ENCODE results near the gene CRLF1.
A peak's percentile ranks its signal among the peaks of the same experiment; 100 is the strongest.
"Not testable (repeated sequence)": the region's sequence is repeated elsewhere in the genome, so short reads cannot be mapped to it uniquely, and the experiment has no call there.

The CRLF1 gene

DNA sequence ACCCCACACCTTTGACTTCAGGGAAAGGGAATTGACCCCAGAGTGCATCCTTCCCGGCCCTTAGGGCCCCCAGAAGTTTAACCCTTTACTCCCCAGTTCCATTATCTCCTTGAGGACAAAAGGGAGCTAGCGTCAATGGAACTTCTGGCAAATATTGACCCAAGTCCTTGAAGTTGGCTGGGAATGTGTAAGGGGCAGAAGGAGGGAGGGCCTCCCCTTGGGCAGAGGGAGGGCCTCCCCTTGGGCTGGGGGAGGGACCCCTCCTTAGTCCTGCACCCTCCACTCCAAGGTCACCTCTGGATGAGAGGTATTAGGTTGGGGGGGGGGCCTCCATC lies 3.1 kb upstream of the CRLF1 start:
- no peak for DNase-seq (ENCODE audit: low read depth in 3 of 3)

DNA sequence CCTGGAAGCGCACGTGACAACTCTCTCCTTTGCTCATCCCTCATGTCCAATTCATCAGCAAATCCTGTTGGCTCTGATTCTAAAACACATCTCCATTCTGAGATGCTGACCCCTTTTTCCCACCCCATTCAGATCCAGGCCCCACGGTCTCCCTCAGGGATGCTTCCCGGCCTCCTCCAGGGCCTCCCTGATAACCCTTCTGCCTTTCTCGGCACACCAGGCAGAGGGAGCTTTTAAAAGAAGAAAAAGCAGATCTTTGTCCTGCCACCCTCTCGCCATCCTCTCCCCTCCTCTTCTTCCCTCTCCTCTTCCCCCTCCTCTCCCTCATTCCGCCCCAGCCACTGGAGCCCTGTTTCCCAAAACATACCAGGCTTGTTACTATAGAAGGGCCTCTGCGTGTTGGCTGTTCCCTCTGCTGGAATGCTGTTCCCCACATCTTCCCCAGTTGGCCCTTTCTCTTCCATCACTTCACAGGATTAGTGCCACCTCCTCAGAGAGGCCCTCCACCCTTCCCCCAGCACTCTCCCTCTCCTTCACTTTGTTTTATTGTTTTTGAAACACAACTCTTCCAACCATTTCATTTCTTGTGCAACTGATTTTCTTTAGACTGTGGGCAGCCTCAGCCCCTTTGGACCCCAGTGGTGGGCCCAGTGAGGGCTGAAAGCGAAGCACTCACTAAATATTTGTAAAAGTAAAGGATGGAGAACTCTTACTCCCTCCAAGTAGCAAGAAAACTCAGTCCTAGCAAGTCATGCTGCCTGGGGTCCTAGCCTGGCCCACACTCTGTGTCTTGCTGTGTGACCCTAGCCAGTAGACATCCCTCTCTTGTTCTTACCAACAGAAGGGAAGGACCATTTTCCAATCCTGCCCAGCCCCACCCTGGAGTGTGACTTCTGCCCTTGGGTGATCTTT lies 2.5 kb upstream of the CRLF1 start:
- DNase-seq (ENCODE audit: low read depth in 3 of 3), result no peak

DNA sequence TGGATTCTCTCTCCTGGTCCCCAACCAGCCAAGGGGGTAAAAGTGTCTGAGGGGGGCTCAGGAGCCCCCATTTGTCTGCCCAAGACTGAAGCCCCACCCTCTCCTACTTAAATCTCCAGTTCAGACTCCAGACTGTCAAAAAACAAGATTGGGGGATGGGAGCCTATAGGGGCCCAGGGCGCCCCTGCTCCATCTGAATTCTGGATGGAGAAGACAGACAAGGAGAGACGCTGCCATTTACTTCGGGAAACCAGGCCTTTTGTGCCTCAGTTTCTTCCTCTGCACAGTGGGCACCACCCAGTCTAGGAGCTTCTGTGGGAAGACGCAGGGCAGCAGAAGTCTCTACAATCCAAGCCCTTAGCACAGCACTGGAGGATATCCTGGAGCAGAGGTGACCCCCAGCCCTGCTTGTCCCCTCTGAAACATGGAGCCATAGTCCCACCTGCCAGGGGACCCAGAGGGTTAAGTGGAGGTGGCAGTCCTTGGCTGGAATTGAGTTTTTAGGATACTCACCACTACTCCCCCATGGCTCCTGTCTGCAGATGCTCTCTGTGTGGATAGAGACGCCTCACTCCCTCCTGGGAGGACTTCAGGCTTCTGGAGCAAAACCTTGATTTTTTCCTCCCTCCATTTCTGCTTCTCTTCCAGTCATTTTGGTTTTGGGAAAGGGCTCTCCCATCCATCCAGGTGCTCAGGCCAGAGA lies 1.7 kb upstream of the CRLF1 start:
- no peak for DNase-seq (ENCODE audit: low read depth in 3 of 3)

DNA sequence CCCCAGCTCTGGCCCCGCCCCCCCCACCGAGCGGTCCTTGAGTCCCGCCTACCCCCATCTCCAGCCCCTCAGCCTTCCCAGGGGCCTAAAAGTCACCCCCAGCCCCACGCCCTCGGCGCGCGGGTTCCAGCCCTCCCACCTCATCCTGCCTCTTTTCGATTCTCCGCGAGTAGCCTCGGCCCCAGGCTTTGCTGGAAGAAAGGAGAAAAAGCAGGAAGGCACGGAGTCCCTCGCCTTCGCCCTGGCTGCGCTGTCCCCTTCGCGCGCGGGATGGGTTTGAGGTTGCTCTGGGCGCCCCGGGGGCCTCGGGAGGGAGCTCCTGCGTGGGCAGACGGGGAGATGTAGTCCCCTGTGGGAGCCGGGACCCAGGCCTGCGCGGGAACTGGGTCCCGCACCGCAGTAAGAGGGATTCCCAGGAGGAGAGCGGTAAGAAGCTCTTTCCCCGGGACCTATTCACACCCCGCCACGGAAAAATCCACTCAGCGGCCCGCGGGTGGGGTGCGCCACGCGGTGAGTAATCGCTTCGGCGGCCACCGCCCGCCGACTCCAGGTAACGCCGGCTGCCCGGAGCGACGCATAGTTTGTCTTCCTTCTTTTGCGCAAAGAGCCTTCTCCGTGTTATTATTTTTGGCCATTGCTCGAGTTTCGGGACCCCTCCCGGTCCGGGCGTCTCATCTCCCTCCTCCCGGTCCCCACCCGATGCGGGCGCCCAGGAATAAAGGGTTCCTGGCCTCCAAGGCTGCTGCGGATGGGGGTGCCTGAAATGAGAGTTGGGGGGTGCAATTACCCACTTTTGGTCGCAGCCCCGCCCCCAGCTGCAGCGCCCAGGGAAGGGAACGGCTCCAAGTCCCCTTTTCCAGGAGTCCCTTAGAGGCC lies 865 bp upstream of the CRLF1 start:
- DNase-seq (ENCODE audit: low read depth in 3 of 3), result no peak

DNA sequence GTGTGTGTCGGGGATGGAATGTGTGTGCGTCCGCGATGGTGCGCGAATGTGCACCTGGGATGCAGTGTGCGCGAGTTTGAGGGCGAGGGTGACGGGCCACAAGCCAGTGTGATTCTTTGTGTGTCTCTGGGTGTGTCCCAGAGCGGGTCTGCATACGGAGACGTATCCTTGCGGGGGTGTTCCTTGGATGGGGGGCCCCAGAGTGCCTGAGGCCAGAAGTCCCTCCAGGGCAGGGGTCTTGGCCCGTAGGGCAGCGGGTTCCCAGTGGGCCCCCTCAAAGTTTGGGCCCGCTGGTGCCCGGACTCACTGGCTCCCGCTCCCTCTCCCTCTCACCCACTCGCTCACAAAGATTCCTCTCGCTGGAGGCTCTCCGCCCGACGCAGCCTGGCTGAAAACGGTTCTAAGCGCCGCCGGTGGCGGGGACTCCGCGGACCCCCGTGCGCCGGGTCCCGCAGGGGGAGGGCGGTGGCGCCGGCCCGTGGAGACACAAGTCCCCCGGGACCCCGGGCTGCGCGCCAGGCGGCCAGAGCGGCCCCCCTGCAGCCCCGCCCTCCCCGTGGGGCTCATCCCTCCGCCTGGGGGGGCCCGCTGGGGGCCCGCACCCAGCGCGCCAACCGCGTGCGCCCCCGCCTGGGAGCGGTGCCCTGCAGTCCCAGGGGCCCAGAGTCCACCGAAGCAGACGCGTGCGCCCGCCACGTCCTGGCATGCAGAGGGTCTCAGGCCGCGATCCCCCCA lies 886 bp downstream of the CRLF1 start:
- no peak for DNase-seq (ENCODE audit: low read depth in 3 of 3)

DNA sequence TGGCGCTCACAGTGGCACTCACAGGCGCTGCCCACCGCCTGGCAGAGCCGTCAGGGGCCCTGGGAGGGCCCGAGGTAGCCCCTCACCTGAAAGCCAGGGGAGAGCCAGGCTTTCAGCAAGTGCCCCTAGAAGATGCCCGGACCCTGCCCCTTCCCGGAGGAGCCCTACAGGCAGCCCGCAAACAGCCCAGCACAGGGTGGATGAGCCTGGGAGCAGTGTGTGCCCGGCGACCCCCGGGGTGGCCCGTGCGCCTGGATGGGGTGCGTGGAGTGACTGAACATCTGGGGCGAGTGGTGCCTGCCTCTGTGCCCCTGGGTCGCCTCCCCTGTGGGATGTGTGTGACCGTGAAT lies 1.4 kb downstream of the CRLF1 start:
- DNase-seq (ENCODE audit: low read depth in 3 of 3), result no peak

DNA sequence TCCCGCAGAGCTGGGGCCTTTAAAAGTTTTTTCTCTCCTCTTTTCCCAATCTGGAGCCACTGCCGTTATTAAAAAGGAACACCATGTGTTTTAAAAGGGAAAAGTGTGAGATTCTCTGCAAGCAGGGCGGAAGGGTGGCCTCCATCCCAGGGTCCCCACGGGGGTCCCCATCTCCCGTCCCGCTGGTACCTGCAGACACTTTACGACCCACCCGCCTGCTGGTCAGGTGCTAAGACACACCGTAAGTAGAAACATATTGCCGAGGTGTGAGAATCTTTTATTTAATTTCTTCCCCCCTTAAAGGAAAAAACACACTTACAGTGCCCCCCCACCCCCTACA lies 1.8 kb downstream of the CRLF1 start:
- DNase-seq (ENCODE audit: low read depth in 3 of 3), result no peak

DNA sequence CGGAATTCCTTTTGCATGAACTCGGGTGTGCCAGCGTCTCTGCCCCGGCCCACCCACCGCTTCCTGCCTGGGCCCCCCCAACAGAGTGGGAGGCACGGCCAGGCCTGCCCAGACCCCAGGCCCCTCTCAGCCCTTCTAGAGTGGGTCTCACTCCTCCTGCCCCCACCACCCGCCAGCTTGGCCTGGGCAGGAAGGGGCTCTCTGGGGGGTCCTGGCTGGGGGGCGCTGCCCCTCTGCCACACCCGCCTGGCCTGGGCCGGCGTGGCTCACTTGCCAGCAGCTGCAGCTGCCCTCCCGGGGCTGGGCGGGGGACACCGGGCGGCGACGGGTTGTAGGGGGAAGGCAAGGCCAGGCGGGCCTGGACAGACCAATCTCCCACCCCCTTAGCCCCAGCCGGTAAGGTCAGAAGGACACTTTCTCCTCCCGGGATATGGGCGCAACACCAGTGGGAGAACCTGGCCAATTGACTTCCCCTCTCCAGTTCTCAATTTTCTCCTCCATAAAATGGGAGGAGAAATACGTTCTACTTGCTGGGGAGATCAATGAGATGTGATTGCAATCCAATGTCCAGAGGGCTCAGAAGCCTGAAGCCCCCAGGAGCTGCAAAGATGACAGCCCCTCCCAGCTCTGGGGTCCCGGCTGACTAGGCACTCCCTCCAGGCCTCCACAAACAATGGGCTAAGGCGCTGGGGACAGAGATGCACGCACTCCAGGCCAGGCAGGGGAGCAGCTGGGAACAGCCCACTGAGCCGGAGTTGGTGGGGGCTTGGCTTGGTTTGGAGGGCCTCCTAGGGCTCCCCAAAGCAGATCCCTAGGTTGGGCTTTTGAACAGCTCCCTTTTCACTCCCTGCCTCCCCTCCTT lies 2.4 kb downstream of the CRLF1 start:
- DNase-seq (ENCODE audit: low read depth in 3 of 3), result no peak

DNA sequence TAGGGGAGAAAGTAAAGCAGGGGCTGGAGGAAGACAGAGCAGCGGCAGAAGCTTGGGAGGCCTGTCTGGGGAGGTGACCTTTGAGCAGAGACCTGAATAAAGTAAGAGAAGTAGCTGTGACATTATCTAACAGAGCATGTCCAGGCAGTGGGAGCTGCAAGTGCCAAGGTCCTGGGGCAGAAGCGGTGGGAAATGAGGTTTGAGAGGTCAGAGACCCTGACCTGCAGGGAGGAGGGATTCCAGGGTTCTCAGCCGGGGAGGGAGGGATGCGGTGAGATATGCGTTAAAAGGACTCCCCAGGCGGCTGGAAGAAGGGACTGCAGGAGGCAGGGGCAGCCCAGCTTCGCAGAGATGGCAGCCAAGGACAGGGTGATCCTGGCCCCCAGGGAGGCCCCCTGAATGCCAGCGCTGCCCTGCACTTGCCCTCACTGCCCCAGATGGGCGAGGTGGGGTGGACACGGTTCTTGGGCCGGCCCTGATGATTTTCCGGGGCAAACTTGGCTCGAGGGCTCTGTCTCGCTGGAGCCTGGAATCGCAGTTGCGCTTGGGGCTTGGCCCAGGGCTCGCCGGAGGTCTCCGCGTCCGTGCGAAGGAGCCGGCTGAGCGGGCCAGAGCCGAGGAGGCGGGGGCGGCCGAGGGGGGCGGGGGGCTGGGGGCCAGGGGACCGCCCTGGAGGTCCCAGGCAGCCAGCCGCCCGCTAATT lies 3.2 kb downstream of the CRLF1 start:
- DNase-seq (ENCODE audit: low read depth in 3 of 3), result no peak

DNA sequence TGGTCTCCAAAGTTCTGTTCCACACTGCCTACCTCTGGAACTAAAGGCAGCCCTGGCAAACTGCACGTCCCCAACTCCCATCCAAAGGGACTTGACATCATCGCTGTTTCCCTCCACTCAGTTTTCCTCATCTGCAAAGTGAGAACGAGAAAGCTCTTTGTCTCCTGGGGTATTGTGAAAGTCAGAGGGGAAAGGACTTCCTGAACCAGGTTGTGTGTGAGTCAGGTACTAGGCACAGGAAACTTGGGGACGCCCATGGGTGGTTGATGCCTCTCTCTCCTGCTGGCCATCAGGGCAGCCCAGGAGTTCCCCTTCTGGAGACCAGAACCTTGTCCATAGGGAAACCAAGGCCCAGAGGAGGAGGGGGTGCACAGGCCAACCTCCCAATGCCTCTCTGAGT lies 4.7 kb downstream of the CRLF1 start:
- no peak for DNase-seq (ENCODE audit: low read depth in 3 of 3)

DNA sequence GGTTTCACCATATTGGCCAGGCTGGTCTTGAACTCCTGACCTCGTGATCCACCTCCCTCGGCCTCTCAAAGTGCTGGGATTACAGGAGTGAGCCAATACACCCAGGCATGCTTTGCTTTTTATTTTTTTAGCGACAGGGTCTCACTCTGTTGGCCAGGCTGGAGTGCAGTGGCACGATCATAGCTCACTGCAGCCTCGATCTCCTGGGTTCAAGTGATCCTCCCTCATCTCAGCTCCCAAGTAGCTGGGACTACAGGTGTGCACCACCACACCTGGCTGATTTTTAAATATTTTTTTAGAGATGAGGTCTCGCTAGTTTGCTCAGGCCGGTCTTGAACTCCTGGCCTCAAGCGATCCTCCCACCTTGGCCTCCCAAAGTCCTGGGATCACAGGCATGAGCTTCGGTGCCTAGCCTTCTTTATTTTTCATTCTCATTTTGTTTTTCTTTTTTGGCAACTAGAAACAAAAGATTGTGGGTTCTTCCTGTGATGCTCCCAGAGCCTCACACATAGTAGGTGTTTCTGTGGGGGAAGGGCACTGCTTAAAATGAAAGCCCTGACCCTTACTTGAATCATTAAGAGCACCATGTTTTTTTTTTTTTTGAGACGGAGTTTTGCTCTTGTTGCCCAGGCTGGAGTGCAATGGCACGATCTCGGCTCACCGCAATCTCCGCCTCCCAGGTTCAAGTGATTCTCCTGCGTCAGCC lies 5.8 kb downstream of the CRLF1 start:
- not testable (repeated sequence) for DNase-seq (ENCODE audit: low read depth in 3 of 3)

DNA sequence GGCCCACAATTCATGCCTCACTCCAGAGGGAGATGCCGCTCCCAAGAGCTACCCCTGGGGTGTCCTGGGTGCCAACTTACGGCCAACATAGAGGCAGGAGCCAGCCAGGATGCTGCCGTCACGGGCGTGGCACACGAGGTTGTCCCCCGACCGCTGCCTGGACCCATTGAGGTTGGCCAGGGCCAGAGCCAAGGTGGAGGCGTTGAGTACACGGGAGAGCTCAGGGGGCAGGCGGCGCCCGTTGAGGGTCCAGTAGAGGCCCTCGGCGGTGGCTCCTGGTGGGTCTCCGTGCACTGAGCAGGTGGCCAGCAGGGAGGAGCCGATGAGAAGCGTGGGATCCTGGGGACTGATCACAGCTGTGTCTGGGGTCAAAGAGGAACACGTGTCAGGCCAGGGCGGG lies 7.1 kb downstream of the CRLF1 start:
- no peak for DNase-seq (ENCODE audit: low read depth in 3 of 3)

DNA sequence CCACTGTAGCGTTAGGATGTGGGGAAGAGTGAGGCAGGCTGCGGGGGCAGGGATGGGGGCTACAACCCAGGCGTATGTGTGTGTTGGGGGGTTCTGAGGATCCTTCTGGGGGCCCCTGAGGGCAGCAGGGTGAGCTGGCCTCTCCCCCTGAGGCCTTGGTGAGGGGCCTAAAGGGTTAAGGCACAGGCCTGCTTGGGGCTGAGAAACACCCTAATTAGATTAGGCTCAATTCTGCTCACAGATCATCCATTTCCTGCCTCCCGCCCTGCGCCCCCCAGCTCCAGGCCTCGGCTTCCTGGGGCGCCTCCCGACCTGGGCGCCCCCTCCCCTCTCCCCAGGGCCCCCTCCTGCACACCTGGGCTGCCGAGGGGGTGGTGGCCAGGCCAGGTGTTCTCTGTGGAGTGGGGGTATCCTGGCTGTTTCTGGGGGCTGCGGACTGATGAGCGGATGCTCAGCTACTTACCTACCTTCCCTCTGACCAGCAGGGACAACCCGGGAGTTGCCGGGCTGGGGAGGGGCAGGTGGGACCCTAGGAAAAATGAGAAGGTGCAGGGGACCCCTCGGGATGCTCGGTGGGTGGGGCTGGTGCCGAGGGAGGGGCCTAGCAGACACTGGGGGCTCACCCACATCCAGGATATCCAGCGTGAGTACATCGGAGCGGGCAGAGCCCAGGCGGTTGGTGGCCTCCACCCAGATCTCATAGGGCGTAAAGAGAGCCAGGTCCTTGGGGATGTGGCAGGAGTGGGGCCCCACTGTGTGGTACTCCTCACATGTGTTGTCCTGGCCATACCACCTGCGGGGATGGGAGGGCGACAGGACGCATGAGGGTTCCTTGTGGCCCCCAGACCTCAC lies 8.6 kb downstream of the CRLF1 start:
- no peak for DNase-seq (ENCODE audit: low read depth in 3 of 3)

DNA sequence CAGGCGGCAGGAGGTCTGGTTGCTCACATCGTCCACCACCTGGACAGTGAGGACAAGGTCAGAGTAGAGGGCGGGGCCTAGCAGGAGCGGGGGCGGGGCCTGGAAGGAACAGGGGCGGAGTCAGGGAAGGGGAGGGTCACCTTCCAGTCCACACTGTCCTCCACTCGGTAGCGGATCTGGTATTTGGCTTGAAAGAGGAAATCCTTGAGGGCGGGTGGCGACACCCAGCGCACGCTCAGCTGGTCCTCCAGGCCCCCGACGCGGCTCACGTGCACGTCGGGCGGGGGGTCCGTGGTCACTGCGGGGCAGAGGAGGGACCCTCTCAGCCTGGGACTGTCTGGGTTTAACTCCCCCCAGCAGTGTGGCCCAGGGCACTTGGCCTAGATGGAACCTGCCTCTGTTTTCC lies 9.8 kb downstream of the CRLF1 start:
- DNase-seq (ENCODE audit: low read depth in 3 of 3), result no peak

DNA sequence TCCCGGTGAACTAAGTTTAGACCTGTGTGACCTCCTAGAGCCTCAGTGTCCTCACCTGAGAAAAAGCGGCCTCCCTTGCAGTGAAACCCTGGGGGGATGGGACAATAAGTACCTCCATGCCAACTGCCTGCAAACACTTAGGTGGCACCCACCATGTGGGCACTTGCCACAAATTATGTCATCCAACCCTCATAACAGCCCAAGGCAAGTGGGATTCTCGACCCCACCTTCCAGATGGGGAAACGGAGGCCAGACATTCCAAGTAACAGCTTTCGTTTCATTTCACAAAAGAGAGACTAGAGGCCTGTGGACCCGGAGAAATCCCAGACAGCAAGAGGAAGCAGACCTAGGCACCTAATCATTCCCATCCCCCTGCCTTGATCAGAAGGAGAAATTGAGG lies 11.1 kb downstream of the CRLF1 start:
- no peak for DNase-seq (ENCODE audit: low read depth in 3 of 3)

DNA sequence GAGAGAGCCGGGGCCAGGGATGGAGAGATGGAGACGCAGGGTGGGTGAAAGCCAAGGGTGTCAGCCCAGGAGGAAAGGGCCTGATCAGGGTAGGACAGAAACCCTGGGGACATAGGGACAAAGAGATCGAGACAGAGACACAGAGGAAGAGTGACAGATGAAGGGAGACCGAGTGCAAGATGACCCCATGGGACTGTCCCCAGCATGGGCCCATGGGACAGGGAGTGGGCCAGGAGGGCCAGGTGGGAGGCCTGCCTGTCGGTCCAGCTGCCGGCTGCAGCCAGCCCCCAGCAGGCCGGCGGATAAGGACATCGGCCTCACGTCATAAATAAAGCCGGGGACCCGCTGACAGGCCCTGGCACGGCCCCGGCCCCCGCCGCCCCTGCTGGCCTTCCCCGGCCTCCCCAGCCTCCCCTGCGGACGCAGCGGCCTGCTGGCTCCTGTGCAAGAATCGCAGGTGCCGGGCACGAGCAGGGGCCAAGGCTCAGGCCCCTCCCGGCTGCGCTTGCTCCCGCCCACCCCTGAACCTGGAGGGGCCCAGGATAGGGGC lies 11.7 kb downstream of the CRLF1 start:
- no peak for DNase-seq (ENCODE audit: low read depth in 3 of 3)

DNA sequence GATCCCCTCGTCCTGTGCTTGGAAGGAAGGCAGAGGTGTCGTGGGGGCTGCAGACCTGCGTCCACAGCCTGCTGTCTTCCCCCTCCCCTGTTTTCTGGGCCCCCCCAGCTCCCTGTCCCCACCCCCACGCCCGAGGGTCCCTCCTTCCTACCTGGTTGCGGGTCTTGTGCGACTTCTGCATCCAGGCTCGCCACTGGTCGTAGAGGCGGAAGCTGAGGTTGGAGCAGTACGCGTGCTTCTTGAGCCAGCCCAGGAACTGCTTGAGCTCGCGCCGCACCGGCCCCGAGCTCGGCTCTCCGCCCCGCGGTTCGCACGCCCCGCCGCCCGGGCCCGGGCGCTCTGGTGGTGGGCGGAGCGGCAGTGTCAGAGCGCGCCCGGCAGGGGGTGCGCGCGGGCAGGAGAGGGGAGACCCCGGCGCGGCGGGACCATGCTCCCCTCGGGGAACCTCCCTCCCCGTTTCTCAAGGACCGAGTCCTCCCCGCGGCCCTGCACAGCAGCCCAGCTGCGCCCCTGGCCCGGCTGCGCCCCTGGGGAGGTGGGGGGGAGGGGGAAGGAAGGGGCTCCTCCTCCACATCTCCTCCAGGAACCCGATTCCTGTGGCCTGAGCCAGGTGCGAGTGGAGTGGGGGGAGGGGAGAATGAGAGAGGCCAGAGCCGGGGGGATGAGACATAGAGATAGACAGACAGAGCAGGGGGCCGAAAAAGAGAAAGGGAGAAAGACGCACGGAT lies 12.3 kb downstream of the CRLF1 start:
- DNase-seq (ENCODE audit: low read depth in 3 of 3), result peak; percentile 41 to 71 (median 52)
